Breast epithelium (tissue), 3 donors: ENCODE data around the gene KREMEN2.

Experiments
- POLR2A ChIP-seq: fragments of 450-650 bp; IDR thresholded peaks from one replicate; pipeline ENCODE4 v1.6.1; 2016; ENCODE audit warnings: antibody characterized with exemption, mild to moderate bottlenecking, moderate library complexity
- TF ChIP-seq, protein P1 (sequence below), 3 donors: fragments of 450-650 bp; IDR thresholded peaks; one replicate each; pipeline ENCODE4 v1.5.1; 2016 to 2017; ENCODE audit warnings: antibody characterized with exemption in 3 of 3, mild to moderate bottlenecking in 3 of 3, moderate library complexity in 3 of 3

DNA sequence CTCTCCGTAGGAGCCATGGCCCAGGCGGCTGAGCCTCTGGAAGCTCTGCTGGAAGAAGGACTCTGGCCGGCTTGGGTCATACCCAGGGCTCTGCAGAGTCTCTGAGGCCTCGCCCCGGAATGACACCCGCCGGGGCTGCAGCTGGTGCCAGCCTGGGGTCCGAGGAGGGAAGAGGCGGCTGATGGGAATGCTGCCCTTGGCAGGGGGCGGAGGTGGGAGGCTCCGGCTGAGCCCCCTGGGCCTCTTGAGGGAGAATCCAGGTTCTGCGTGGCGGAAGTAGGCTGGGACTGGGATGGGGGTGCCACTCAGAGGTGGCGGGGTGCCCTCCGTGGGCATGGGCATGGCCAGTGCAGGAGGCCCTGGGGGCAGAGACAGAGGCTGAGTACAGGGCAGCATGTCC is 12.6 kb downstream of the KREMEN2 start:
- TF ChIP-seq, protein P1, sequence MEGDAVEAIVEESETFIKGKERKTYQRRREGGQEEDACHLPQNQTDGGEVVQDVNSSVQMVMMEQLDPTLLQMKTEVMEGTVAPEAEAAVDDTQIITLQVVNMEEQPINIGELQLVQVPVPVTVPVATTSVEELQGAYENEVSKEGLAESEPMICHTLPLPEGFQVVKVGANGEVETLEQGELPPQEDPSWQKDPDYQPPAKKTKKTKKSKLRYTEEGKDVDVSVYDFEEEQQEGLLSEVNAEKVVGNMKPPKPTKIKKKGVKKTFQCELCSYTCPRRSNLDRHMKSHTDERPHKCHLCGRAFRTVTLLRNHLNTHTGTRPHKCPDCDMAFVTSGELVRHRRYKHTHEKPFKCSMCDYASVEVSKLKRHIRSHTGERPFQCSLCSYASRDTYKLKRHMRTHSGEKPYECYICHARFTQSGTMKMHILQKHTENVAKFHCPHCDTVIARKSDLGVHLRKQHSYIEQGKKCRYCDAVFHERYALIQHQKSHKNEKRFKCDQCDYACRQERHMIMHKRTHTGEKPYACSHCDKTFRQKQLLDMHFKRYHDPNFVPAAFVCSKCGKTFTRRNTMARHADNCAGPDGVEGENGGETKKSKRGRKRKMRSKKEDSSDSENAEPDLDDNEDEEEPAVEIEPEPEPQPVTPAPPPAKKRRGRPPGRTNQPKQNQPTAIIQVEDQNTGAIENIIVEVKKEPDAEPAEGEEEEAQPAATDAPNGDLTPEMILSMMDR (IDR thresholded peaks at IDR 0.05): no peak
- no peak for TF ChIP-seq POLR2A
